SH-SY5Y (cell line): ENCODE data around the gene CFAP92.

Experiments used
- GATA2 ChIP-seq: IDR thresholded peaks from 2 replicates; pipeline ENCODE4 v1.6.1; 2011; ENCODE audit warnings: mild to moderate bottlenecking, low read depth, low read length
- GATA3 ChIP-seq: IDR thresholded peaks from 2 replicates; pipeline ENCODE4 v1.6.1; 2011; ENCODE audit warnings: low read depth, mild to moderate bottlenecking, low read length, moderate library complexity

The CFAP92 gene

DNA sequence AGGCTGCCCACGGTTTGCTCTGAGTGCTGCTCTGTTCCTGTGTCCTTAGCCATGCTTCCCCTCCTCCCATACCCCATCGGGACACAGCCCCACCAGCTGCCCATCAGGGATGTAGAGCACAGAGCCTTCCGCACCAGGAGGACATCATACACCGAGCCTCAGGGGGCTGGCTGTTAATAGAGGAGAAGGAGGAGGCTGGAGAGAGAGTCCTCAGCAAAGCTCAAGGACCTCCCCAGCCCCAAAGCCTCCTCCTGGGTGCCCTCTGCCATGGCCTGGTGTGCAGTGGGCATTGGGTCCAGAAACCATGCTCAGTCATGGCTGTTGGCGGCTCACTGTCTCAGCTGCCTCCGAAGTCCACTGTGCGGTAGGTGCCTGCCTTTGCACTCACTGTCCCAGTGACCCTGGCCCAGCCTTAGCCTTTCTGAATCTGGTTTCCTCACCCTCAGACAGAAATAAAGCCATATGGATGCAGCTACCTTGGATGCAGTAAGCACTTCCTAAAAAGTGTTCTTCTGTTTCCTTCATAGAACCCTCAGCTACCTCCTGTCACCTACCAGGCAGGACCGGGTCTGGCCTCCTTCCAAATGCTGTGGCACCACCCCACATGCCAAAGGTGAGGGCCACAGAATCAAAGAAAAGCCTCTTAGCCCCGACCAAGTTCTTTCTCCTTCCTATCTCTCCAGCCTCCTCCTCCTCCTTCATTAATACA lies 60.5 kb downstream of the CFAP92 start:
- no peak for TF ChIP-seq GATA2
- no peak for TF ChIP-seq GATA3

DNA sequence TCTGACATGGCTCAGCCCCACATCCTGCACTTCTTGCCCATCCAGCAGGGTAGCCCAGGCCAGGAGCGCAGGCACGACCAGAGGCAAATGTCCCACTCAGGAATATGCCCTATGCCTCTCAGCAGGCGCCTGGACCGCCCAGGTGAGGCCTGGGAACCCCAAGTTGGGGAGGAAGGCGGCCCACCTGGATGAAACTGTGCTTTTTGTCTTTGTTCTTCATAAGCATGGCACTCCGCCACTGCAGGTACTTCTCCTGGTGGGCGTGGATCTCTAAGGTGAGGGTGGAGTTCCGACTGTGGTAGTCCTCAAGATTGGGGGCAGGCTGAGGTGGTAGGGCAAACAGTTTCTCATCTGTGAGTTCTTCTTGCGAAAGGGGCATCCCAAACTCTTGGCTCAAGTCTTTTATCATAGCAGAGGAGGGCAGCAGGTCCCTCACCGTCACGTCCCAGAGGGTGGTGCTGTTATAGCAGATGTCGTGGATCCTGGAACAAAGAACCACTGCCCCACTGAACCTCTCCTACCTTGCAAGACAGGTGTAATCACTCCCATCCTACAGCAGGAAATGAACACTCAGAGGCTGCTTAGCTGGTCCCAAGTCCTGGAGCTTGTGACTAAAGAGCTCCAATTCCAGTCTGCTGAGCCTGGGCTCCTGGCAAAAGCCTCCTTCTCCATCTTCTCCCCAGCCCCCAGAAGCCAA lies 61.2 kb downstream of the CFAP92 start:
- no peak for TF ChIP-seq GATA3
- no peak for TF ChIP-seq GATA2

DNA sequence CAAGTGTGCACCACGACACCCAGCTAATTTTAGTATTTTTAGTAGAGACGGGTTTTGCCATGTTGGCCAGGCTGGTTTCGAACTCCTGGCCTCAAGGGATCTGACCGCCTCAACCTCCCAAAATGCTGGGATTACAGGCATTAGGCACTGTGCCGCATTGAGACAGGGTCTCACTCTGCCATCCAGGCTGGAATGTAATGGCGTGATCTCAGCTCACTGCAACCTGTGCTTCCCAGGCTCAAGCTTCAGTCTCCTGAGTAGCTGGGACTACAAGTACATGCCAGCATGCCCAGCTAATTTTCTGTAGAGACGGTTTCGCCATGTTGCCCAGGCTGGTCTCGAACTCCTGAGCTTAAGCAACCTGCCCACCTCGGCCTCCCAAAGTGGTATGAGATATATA lies 62.8 kb downstream of the CFAP92 start:
- TF ChIP-seq GATA2: no peak
- TF ChIP-seq GATA3: no peak

DNA sequence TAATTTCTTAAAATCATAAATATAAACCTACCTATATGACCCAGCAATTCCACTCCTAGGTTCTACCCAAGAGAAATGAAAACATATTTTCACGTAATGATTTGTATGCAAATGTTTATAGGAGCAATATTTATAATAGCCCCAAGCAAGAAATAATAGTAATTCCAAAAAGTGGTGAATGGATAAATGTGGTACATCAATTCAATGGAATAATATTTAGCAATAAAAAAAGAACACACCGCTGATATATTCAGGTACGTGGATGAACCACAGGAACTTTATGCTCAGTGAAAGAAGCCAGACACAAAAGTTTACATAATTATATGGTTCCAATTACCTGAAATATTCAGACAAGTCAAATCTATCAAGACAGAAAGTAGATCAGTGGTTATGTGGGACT lies 64.5 kb downstream of the CFAP92 start:
- no peak for TF ChIP-seq GATA3
- TF ChIP-seq GATA2: no peak

DNA sequence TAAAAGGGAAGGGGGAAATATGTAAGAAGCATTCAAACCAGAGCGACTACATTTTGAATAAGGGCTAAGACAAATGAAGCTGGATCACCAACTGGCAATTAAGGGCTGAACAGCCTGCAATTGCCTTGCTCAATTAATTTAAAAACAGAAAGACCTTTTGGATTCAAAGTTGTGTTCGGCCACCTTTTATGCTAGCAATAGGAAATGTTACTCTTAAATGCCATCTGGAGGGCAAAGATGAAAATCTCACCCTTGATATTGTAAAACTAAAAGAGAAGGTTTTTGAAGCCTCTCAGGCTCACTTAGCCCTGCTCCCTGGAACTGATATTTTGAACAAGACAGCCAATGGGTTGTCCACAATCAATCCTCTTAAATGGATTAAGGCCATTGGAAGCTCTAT lies 70.3 kb downstream of the CFAP92 start:
- TF ChIP-seq GATA2: no peak
- no peak for TF ChIP-seq GATA3

DNA sequence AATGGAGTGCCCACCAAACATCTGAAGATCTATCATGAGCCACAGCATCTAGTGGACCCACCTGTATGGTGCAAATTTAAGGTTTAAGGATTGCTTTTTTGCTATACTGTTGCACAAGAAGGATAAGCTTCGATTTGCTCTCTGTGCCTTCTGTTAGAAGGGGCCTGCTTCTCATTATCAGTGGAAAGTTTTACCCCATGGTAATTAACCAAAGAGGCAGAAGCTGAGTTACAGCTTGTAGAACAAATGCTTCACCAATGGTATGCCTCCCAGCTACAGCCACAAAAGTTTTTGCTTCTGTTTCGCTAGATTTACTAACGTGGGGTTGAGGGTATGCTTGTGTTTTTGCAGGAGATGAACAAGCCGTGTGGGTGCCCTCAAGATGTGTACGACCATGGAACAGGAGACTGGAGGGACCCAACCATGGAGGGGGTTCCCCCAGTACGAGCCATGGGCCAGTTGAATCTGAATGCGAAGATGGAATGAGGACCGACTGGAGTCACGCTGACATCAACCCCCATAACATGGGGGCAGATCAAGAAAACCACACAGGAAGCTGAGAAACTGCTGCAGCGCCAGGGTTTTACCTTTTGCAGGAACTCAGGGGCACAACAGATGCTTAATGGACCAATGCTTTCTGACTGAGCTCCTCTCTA lies 70.9 kb downstream of the CFAP92 start:
- TF ChIP-seq GATA3 (no peak), GATA2 (no peak)

DNA sequence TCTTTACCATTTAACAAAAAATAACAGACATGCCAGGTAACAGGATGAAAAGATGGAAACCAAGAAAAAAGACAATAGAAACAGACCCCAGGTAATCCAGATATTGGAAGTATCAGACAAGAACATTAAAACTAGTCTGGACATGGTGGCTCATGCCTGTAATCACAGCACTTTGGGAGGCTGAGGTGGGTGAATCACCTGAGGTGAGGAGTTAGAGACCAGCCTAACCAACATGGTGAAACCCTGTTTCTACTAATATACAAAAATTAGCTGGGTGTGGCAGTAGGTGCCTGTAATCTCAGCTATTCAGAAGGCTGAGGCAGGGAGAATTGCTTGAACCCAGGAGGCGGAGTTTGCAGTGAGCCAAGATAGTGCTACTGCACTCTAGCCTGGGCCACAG lies 73.9 kb downstream of the CFAP92 start:
- no peak for TF ChIP-seq GATA3
- no peak for TF ChIP-seq GATA2

DNA sequence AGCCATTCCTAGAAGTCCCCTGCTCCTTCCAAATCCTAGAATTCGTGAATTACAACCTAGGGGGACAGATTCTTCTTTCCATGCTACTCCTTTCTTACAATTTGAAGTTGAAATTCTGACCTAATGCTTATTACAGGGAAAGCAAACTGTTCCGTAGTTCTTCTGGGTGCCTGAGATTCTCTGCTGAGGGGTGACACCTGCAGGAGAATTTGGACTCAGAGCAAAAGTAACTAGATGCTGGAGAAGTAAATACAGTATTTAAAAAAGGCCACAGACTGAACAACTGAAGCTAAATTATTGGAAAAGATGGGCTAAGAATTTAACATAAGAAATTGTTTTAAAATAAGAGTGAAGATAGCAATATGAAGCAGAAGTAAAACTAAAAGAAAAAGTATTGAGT lies 76.6 kb downstream of the CFAP92 start:
- TF ChIP-seq GATA3 (no peak), GATA2 (no peak)

DNA sequence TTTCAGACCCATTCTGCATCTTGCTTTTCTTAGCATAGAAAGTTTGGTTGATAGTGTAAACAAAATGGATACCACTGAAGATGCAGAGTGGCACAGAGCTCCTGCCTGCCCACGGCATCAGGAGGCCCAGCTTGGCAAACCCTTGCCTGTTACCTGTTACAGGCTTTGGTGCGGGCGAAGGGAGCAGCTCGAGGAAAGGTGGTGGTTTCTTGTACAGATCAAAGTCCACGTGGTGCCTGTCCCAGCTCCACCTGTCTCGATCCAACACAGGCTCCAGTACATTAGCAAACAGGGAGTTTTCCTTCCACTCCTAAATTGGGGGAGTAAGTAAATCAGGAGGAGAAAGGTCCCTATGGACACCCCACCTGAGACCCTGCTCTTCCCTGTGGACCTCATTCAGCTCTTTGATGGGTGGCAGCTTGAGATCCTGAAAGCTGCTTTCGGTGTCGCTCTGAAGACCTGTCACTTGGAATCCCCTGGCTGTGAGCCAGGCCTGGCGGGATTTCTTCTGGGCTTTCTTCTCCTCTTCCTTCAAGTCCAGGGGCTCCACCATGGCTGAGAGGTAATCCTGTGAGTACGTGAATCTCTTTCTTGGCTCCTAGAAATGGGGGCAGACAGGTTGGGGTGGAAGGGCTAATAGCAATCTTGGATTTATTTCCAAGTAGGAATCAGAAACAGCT lies 78.8 kb downstream of the CFAP92 start:
- no peak for TF ChIP-seq GATA2
- TF ChIP-seq GATA3: no peak

DNA sequence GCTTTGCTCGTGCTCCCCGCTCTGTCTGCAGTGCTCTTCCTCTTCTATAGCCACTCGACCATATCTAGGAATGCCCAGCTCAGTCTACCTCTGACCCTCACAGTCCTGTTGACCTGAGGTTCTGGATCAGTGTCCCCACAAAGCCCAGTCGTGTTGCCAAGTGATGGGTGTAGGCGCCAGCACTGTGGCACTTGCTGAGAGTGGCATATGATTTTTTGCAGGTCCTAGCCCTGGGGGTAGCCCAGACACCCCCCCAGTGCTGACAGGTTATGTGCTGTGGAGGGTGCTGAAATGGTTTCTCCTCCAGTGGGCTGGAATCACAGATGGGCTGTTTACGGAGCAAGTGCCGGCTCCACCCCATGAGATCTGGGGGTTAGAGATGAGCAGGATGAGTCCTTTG lies 82.0 kb downstream of the CFAP92 start:
- TF ChIP-seq GATA2 (no peak), GATA3 (no peak)

DNA sequence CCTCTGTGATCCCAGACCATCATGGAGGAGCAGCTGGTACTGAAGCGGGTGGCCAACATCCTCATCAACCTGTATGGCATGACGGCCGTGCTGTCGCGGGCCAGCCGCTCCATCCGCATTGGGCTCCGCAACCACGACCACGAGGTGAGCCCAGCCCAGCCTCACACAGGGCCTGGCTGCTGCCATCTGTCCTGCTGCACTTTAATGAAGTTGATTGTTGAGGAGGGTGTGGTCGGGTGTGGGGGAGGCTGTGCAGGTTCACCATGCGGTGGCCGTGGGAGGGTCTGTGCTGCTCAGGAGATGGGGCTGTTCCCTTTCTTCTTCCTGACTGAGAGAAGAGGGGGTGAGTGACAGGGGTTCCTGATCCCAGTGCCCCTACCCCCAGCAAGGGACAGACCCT lies 83.9 kb downstream of the CFAP92 start:
- TF ChIP-seq GATA2: no peak
- TF ChIP-seq GATA3: no peak

DNA sequence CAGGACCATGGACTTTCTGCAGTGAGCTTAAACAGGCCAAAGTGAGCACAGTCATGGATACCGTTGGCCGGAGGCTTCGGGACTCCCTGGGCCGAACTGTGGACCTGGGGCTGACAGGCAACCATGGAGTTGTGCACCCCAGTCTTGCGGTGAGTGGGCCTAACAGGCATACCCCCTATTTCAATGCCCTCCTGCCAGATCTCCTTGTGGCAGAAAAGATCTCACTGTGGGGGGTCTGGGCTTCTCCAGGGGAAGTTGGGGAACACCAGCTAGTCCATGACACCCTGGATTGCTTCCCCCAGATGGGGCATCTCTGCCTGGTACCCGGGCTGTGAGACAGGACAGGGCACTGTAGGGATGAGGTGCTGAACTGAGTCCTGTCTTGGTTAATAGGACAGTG lies 84.9 kb downstream of the CFAP92 start:
- TF ChIP-seq GATA3 (no peak), GATA2 (no peak)

DNA sequence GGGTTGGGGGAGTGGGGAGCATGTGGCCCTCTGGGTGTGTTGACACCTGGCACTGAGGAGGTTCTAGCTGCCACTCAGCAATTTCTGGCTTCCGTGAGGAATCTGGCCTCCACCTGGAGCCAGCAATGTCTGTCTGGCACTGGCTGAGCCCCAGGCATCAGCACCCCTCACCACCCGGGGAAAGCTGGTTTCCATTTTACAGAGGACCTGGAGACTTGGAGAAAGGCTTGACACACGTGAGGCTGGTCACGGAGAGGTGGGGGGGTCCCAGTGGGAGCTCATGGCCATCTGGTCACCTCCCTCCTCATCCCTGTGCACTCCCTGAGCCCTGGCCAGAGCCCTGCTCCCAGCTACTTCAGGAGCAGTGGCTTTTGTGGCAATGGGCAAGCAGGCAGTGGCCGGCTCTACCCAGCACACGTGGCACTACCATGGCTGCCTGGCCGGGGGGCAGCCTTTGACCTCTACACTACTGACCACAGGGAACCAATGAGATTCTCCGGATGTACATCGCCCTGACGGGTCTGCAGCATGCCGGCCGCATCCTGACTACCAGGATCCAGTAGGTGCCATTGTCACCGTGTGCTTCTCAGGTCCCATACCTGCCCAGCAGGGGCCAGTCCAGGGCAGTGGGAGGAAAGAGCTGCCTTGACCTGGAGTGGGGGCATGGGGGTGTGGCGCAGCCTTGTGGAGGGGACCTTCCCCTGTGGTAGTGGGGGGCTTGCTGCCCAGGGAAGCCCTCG lies 86.0 kb downstream of the CFAP92 start:
- TF ChIP-seq GATA2 (no peak), GATA3 (no peak)
